Stimulated activated naive CD8-positive, alpha-beta T cell treated with anti-CD3 and anti-CD28 coated beads, Interleukin-15, amount 100 ng/mL, for 72 hours (primary cell): ENCODE measurements around the gene NEK4.

Experiments used
- ATAC-seq: fragments of 150-1000 bp; cut with Tn5 transposase; 2 replicates; pipeline ENCODE4 v1.10.0; 2021; ENCODE audit warnings: mild to moderate bottlenecking, moderate library complexity
- DNase-seq, 2 donors: peaks; one replicate each; pipeline ENCODE4 v3.0.0; 2021 to 2022
- H3K27ac Mint-ChIP-seq, 2 donors: one replicate each; pipeline ENCODE4 v1.8.0; 2022; ENCODE audit warnings: mild to moderate bottlenecking in 2 of 2, mixed read lengths in 2 of 2, moderate library complexity in 2 of 2
- H3K27me3 Mint-ChIP-seq: one replicate; pipeline ENCODE4 v1.8.0; 2022; ENCODE audit warnings: mixed read lengths
- H3K4me1 Mint-ChIP-seq: one replicate; pipeline ENCODE4 v1.8.0; 2022; ENCODE audit warnings: mild to moderate bottlenecking, mixed read lengths
- H3K4me3 Mint-ChIP-seq, 2 donors: one replicate each; pipeline ENCODE4 v1.8.0; 2022; ENCODE audit warnings: mild to moderate bottlenecking in 2 of 2, mixed read lengths in 2 of 2, moderate library complexity in 1 of 2
- H3K9me3 Mint-ChIP-seq, 2 donors: one replicate each; pipeline ENCODE4 v1.8.0; 2022; ENCODE audit warnings: mixed read lengths in 2 of 2

NEK4 gene

GRCh38 chr3:52774901-52775864 lies 4.4 kb upstream of the NEK4 start:
- peaks cover 7% of the 10 kb centered on the region for H3K4me1 Mint-ChIP-seq
- no peak overlapping the region for H3K4me3 Mint-ChIP-seq
- ATAC-seq (no peak), DNase-seq (no peak)
- H3K27ac Mint-ChIP-seq, result peak overlapping the region in 1 of 2 donors; percentile 1
- no peaks in the 10 kb centered on the region for H3K27me3 Mint-ChIP-seq
- H3K9me3 Mint-ChIP-seq, result no peaks in the 10 kb centered on the region

GRCh38 chr3:52774066-52774713 lies 3.5 kb upstream of the NEK4 start:
- DNase-seq, result no peak
- H3K27ac Mint-ChIP-seq, result no peak overlapping the region
- H3K4me3 Mint-ChIP-seq, result no peak overlapping the region
- peaks cover 17% of the 10 kb centered on the region for H3K4me1 Mint-ChIP-seq
- no peak for ATAC-seq
- H3K9me3 Mint-ChIP-seq, result no peaks in the 10 kb centered on the region
- no peaks in the 10 kb centered on the region for H3K27me3 Mint-ChIP-seq

GRCh38 chr3:52773361-52774065 lies 2.8 kb upstream of the NEK4 start:
- no peak overlapping the region for H3K27ac Mint-ChIP-seq
- no peak for DNase-seq
- no peak overlapping the region for H3K4me3 Mint-ChIP-seq
- H3K9me3 Mint-ChIP-seq, result no peaks in the 10 kb centered on the region
- H3K27me3 Mint-ChIP-seq, result no peaks in the 10 kb centered on the region
- no peak for ATAC-seq
- H3K4me1 Mint-ChIP-seq, result peaks cover 18% of the 10 kb centered on the region

GRCh38 chr3:52771702-52772101 lies 962 bp upstream of the NEK4 start:
- no peaks in the 10 kb centered on the region for H3K27me3 Mint-ChIP-seq
- peak overlapping the region; percentile 78 to 86 for H3K4me3 Mint-ChIP-seq
- ATAC-seq, result no peak

GRCh38 chr3:52771334-52771681 lies 568 bp upstream of the NEK4 start:
- peak; percentile 53 for ATAC-seq
- DNase-seq, result no peak
- H3K27ac Mint-ChIP-seq, result peak overlapping the region; percentile 74 to 94
- peak overlapping the region; percentile 78 to 86 for H3K4me3 Mint-ChIP-seq
- H3K27me3 Mint-ChIP-seq, result no peaks in the 10 kb centered on the region
- H3K4me1 Mint-ChIP-seq, result peaks cover 18% of the 10 kb centered on the region
- no peaks in the 10 kb centered on the region for H3K9me3 Mint-ChIP-seq

More at GRCh38 chr3:52771702-52772101, 962 bp upstream of the NEK4 start:
- DNase-seq, result no peak
- Mint-ChIP-seq H3K4me1 (peaks cover 18% of the 10 kb centered on the region), H3K27ac (peak overlapping the region in 1 of 2 donors; percentile 94), H3K9me3 (no peaks in the 10 kb centered on the region)

GRCh38 chr3:52769786-52770455 lies 819 bp downstream of the NEK4 start:
- ATAC-seq (no peak), DNase-seq (no peak)
- Mint-ChIP-seq H3K9me3 (no peaks in the 10 kb centered on the region), H3K4me1 (peaks cover 18% of the 10 kb centered on the region), H3K4me3 (peak overlapping the region; percentile 78 to 86), H3K27me3 (no peaks in the 10 kb centered on the region), H3K27ac (peak overlapping the region in 1 of 2 donors; percentile 90)

- no peak for DNase-seq
- no peaks in the 10 kb centered on the region for H3K9me3 Mint-ChIP-seq
- no peaks in the 10 kb centered on the region for H3K4me1 Mint-ChIP-seq
- ATAC-seq, result no peak
- H3K4me3 Mint-ChIP-seq, result no peak overlapping the region
- H3K27me3 Mint-ChIP-seq, result no peaks in the 10 kb centered on the region
- H3K27ac Mint-ChIP-seq, result no peak overlapping the region
These were observed 7.3 kb downstream of the NEK4 start for GRCh38 chr3:52763466-52763865.

GRCh38 chr3:52756141-52756540 lies 14.6 kb downstream of the NEK4 start:
- no peak overlapping the region for H3K27ac Mint-ChIP-seq
- H3K9me3 Mint-ChIP-seq, result no peaks in the 10 kb centered on the region
- DNase-seq (no peak), ATAC-seq (no peak)
- no peak overlapping the region for H3K4me3 Mint-ChIP-seq
- H3K4me1 Mint-ChIP-seq, result no peaks in the 10 kb centered on the region
- no peaks in the 10 kb centered on the region for H3K27me3 Mint-ChIP-seq

- Mint-ChIP-seq H3K9me3 (no peaks in the 10 kb centered on the region), H3K4me1 (no peaks in the 10 kb centered on the region), H3K27ac (no peak overlapping the region), H3K4me3 (no peak overlapping the region), H3K27me3 (no peaks in the 10 kb centered on the region)
- DNase-seq (no peak), ATAC-seq (no peak)
These were observed 16.4 kb downstream of the NEK4 start for GRCh38 chr3:52754373-52754772.

- DNase-seq (no peak), ATAC-seq (no peak)
- H3K27me3 Mint-ChIP-seq, result no peaks in the 10 kb centered on the region
- no peaks in the 10 kb centered on the region for H3K4me1 Mint-ChIP-seq
- no peak overlapping the region for H3K27ac Mint-ChIP-seq
- H3K4me3 Mint-ChIP-seq, result no peak overlapping the region
- no peaks in the 10 kb centered on the region for H3K9me3 Mint-ChIP-seq
These were observed 18.6 kb downstream of the NEK4 start for GRCh38 chr3:52752045-52752660.

GRCh38 chr3:52743721-52744120 lies 27.0 kb downstream of the NEK4 start:
- Mint-ChIP-seq H3K27ac (no peak overlapping the region), H3K27me3 (no peaks in the 10 kb centered on the region), H3K9me3 (no peaks in the 10 kb centered on the region)

GRCh38 chr3:52743152-52743551 lies 27.6 kb downstream of the NEK4 start:
- no peak for DNase-seq
- no peak for ATAC-seq
- Mint-ChIP-seq H3K9me3 (no peaks in the 10 kb centered on the region), H3K4me1 (no peaks in the 10 kb centered on the region), H3K4me3 (no peak overlapping the region), H3K27me3 (no peaks in the 10 kb centered on the region), H3K27ac (peak overlapping the region in 1 of 2 donors; percentile 36)

More at GRCh38 chr3:52743721-52744120, 27.0 kb downstream of the NEK4 start:
- DNase-seq (no peak), ATAC-seq (no peak)
- H3K4me1 Mint-ChIP-seq, result no peaks in the 10 kb centered on the region
- H3K4me3 Mint-ChIP-seq, result no peak overlapping the region

GRCh38 chr3:52742418-52743041 lies 28.2 kb downstream of the NEK4 start:
- H3K4me1 Mint-ChIP-seq, result no peaks in the 10 kb centered on the region
- H3K27me3 Mint-ChIP-seq, result no peaks in the 10 kb centered on the region
- no peaks in the 10 kb centered on the region for H3K9me3 Mint-ChIP-seq
- H3K4me3 Mint-ChIP-seq, result no peak overlapping the region
- DNase-seq (peak in 1 of 2 donors; percentile 4), ATAC-seq (no peak)
- no peak overlapping the region for H3K27ac Mint-ChIP-seq

- Mint-ChIP-seq H3K4me3 (no peak overlapping the region), H3K27ac (no peak overlapping the region), H3K9me3 (no peaks in the 10 kb centered on the region), H3K27me3 (no peaks in the 10 kb centered on the region), H3K4me1 (no peaks in the 10 kb centered on the region)
- no peak for ATAC-seq
- no peak for DNase-seq
These were observed 31.0 kb downstream of the NEK4 start for GRCh38 chr3:52739730-52740129.
